HG02571 (cell line): ENCODE measurements around the gene ZNF362.
"Not testable (repeated sequence)": the region's sequence is repeated elsewhere in the genome, so short reads cannot be mapped to it uniquely, and the experiment has no call there.

Source experiments
- ATAC-seq: cut with Tn5 transposase; IDR thresholded peaks from one replicate; pipeline ENCODE4 v1.9.1; 2021; ENCODE audit warnings: mild to moderate bottlenecking, moderate library complexity; ENCODE audit not compliant: unreplicated experiment

ZNF362 gene

DNA sequence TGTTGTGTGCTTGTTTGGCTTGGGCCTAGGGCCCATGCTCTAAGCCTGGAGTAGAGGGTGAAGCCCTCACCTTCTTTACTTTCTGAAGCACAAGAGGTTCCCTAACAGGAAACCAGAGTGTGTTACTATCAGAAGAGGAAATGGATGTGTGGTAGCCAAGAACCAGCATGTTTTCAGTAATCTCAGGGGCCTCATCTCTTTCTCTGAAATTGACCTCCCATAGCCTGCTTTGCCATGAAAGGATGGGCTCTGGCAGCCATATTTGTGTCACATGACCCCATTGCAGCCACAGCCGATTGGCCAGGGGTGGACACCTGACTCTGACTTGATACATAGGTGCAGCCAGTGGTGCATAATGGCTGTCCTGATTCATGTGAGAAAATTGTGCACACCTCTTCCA lies 46.0 kb downstream of the ZNF362 start:
- no peak for ATAC-seq

DNA sequence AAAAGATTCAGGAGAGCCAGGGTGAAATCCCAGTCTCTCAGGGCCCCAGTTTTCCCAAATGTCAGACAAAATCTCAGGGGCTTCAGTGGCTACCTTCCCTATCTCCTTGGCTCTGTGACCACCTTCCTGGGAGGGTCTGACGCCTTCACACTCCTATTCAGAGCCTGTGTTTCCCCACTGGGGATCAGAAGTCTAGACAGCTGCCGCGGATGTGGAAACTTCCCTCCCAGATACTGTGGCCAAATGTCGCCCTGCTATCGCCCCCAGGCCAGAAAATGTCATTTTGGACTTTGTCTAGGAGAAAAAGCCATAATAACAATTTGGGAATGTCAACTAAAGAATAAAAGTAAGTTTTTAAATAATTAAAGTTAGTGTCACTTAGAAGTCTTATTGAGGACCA lies 48.7 kb downstream of the ZNF362 start:
- ATAC-seq, result no peak

DNA sequence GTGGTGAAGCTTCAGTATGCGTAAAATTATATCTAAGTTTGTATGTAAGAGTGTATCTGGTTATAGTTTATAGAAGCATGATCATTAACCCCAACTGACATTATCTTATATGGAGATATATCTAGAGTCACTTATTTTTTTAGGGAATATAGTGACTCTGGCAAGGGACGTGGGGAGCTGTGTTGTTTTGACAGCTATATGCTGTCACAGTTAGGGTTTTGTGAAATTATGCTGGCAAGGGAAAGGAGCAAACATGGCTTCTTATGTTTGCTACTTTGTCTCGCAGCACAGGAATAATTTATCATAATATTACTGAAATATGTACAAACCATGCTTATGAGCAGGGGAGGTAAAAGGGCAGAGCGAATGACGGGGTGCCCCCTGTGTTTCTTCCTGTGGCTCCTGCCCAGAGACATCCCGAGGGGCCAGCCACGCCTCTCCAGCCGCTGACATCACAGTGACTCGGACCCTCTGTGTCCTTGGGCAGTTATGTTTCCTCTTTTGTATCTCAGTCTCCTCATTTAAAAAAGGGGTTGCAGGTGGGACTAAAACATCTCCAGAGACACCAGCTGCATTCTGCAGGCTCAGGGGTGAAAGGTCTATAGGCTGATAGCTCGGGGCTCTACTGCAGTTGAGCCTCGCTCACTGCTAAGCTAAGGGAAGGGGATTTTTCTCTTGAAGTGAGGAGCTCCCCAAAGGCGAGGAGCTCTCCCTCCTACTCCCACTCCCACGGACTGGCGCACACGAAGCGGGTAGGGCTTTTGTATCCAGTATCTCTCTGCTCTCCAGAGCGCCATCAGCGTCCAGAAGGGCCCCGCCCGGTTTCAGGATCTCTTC lies 49.7 kb downstream of the ZNF362 start:
- no peak for ATAC-seq

DNA sequence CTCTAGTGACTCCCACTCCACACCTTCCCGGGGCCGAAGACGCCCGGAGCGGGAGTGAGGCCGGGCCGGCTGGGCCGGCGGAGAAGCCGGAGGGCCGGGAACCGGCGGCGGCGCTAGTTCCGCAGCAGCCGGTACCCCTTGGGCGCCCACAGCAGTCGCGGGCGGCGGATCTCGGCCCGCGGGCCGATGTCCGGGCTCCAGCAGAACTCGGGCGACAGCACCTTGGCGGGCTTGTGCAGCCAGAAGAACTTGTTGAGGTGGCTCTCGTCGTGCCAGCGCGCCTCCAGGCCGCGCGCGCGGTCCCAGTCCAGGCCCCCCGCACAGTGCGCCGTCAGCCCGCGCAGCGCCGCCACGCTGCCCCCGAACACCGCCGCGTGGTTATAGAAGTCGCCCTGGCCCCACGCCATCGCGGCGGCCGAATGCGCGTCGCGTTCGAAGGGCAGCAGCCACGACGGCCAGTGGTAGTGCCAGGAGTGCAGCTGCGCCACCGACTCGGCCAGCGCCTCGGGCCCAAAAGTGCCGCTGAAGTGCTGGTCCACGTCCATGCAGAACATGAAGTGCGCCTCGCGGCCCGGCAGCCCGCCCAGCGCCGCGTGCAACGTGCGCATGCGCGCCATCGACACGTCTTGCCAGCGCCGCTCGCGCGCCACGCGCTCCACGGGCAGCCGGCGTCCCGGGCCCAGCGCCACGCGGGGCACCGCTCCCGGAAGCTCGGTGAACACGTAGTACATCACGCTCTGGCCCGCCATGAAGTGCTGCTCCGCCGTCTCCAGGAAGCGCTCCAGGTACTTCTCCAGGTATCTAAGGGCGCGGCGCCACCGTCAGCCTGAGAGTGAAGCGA lies 50.6 kb downstream of the ZNF362 start:
- no peak for ATAC-seq

DNA sequence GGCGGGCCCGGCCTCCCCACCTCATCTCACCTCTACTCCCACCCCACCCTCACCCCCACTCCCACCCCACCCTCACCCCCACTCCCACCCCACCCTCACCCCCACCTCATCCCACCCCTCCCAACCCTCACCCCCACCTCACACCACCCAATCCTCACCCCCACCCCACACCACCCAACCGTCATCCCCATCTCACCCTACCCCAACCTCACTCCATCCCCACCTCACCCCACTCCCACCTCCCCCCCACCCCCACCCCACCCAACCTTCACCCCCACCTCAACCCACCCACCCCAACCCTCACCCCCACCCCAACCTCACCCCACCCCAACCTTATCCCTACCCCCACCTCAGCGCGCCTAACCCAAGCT lies 51.2 kb downstream of the ZNF362 start:
- ATAC-seq, result no peak

DNA sequence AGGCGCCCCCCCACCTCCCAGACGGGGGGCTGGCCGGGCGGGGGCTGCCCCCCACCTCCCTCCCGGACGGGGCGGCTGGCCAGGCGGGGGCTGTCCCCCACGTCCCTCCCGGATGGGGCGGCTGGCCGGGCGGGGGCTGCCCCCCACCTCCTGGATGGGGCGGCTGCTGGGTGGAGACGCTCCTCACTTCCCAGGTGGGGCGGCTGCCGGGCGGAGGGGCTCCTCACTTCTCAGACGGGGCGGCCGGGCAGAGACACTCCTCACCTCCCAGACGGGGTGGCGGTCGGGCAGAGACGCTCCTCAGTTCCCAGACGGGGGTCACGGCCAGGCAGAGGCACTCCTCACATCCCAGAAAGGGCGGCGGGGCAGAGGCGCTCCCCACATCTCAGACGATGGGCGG lies 53.1 kb downstream of the ZNF362 start:
- ATAC-seq, result not testable (repeated sequence)

DNA sequence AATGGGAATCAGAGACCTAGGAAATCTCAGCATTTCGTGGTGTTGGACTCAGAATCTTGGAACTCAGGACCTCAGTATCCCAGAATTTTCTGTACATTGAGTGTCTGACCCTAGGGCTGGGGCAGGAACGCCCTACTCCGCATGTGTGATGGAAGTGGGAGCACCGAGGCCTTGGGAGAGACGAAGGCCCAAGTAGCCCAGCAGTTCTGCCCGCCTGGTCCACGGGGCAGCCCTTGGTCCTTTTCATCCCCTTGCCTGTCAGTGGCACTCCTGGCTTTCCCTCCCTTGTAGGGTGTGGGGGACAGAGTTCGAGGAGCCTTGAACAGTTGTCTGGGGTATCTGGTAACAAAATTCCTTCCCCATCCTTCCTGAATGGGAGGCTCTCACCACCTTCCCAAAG lies 54.4 kb downstream of the ZNF362 start:
- no peak for ATAC-seq

DNA sequence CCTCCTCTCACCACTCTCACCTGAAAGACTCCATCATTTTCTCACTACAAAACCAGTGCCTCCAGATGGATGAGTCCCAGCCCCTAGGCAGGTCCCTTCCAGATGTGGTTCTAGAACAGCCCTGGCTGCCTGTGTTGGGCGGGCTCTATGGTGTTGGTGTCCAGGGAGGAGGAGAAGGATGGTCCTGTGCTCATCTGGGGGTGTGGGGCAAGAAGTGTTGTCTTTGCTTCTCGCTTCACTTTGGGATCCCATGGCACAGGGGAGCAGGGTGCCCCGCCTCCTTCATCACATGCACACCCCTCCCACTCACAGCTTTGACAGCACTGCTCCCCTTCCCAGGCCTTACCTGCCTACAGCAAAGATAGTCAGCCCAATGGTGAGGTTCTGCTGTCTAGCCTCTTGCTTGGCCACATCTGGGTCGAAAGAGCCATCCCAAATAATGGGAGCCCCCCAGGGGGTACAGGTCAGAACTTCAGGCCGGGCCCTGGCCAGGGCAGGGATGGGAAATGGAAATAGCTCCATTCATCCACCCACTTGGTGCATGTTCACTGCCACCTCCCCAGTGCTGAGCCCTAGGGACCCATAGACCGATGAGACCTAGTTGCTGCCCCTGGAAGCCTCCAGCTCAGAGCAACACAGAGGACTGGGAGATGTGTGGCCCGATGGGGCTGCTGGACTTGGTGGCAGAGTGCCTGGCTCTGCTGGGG lies 55.6 kb downstream of the ZNF362 start:
- no peak for ATAC-seq

DNA sequence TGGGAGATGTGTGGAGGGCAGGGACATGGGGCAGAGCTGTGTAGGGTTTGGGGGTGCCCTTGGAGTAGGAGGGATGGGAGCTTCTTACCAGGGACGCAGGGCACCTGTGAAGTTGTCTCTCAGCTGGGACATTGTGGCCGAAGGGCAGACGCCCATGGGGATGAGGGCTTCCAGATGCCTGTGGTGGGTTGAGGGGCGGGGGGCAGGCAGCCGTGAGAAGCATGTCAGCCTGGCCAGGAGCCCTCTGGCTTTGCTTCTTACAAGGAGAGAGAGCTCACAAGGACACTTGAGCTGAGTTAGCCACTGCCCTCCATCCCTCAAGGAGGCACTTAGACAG lies 56.1 kb downstream of the ZNF362 start:
- no peak for ATAC-seq

DNA sequence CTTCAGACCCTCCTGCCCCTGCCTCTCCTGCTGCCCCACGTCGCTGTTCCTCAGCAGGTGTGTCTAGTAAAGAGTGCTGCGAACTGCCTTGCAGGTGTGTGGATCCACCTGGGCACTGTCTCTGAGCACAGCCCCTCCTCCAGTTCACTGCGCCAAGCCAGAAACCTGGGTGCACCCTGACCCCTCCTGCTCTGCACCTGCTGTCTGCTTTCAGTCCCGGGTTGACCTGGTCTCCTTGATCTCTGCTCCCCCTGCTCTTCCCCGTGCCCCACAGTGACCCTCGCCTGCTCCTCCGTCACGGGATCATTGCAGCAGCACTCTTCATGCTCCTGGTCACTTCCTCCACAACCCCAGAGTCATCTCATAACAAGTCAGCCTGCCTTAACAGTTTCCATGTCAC lies 58.1 kb downstream of the ZNF362 start:
- no peak for ATAC-seq

DNA sequence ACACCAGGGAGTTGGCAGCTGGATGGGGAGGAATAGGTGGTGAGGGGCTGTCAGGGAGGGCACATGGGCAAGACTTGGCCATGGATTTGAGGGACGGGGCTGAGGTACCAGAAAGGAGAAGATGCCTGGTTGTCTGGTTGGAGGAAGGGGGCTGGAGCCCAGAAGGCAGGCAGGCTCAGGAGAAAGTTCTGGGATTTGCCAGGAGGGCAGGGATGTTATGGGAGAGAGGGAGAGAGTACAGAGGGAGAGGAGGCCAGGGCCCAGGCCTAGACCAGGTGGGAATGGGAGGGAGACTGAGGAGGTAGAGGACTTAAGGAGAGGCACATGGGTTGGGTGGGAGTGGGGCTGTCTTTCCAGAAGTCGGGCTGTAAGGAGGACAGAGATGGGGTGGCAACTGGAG lies 60.3 kb downstream of the ZNF362 start:
- no peak for ATAC-seq

DNA sequence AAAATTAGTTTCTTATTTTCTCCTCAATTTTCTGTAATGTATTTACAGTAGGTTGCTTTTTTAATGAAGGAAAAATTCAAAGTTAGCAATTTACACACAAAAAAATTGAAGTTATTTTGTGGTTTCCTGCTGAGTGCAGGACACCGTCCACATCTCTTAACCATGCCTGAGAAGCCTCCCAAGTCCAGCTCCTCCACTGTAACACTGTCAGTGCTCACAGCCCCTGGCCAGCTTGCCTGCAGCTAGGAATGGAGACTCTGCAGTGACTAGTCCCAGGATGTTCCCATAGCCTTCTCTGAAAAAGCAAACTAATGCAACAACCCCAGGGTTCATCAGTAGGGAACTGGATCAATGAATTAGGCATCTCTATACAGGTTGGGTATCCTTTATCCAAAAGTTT lies 61.1 kb downstream of the ZNF362 start:
- no peak for ATAC-seq

DNA sequence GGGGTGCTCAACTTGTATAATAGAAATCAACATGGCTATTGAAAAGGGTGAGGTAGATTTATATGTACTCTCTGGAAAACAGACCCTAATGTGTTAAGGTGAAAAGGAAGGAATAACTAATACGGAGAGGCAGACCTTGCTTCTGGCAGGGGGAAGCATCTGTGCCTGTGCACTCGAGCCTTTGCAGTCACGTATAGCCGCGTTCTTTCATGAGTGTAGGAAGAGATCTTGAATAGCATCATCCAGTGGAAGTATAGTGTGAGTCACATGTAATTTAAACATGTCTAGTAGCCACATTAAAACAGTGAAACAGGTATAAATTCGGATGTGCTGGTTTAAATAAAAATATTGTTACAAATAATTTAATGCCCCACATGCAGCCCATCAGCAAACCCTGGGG lies 61.7 kb downstream of the ZNF362 start:
- no peak for ATAC-seq

DNA sequence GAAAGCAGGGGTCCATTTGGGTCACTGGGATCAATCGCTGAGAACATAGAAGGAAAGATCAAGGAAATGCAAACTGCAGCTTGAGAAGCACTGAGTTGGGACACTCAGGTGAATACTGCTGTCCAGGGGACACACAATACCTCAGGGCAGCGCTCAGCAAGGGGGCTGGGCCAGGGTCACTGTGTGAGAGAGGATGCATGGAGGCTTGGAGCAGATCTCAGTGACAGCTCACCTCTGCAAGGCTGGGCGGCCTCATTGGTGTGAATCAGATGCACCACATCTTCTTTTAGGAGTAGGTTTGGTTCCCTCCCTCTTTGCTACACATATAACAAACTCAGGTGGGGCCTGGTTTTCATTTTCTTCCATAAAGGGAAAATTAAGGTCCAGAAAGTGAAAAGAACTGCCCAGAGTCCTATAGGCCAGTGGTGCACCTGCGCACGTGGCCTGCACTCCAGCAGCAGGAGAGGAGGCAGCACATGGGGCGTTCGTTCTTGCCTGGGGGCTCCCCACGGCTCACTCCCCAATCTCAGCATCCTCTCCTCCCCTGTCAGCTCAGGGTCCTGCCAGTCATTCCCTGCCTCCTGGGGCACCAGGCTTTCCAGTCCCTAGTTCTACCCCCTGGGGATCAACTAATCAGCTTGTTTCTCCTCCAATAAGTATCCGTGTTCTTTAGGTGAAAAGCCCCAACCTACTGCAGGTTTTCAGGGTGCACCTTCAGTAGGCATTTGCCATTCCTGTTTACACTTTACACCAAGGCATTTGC lies 63.1 kb downstream of the ZNF362 start:
- ATAC-seq, result no peak

DNA sequence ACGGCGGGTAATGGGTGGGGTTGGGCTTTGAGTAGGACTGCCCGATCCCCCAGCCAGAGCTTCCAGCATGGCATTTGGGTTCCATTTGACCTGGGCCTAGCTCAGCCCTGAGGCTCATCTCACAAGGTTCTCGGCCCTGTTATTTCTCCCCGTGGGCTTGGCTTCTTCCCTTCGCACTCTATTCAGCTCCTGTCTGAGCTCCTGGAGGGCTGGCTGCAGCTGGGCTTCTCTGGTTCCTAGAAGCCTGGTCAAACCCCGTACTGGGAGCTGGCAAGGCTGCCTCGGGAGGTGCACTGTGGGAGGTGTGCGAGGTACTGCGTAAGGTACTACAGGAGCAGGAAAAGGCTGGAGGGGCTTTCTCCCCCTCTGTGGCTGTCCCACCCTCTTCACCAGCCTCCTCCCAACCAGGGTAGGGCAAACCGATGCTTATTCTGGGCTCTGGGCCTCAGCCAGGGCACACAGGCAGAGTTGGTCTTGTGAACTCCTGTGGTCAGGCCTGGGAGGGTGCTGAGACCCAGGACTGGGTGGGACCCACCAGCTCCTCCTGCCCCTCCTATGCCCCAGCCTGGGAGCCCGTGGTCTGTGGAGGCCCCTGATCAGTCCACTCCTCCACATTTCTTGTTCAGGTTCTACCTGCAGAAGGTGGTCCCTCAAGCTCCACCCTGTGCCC lies 63.8 kb downstream of the ZNF362 start:
- no peak for ATAC-seq

DNA sequence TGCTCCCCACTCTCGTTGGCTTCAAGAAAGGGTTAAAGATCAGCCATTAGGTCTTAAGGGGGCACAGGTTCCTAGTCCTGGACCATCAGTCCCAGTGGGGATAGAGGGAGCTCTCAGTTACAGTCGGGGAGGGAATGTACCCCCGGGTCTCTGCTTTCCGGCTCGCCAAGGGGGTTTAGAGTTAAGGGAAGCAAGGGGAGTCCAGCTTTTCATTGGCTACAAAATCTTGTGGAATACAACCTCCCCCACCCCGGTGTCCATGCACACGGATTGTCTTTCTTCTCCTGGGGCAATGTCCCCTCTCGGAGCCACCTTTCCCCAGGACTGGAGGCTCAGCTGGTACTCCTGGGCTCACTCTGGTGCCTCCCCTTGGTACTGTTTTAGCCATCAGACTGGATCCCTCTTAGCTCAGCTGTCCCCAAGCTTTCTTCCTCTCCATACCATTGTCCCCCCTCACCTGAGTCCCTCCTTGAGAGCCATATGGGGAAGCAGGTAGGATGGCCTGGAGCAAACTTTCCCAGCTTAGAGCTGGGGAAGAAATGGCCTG lies 64.4 kb downstream of the ZNF362 start, which contains the start of gene A3GALT2:
Gene A3GALT2 (minus strand): TSS at position 480 of the 547 bp plus-strand sequence. CDS start 0 bp downstream, at position 480.
- ATAC-seq, result no peak

DNA sequence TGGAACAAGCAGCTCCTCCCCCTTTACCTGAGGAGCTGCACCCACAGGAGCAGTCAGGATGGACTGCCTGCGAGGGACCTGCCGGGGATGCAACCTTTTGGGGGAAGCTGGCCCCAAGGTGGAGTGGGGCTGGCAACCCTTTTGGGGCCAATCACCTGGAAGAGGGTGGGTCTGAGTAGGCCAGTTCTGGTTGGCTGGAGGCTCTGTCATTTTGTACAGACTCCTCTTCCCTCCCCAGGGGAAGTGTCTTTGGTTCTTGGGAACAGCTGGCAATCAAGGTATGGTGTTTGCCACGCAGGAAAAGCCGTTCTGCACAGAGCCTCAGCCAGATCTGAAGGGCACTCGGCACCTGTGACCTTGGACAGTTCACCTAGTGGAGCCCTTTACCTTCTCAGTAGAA lies 64.9 kb downstream of the ZNF362 start:
- ATAC-seq, result no peak

DNA sequence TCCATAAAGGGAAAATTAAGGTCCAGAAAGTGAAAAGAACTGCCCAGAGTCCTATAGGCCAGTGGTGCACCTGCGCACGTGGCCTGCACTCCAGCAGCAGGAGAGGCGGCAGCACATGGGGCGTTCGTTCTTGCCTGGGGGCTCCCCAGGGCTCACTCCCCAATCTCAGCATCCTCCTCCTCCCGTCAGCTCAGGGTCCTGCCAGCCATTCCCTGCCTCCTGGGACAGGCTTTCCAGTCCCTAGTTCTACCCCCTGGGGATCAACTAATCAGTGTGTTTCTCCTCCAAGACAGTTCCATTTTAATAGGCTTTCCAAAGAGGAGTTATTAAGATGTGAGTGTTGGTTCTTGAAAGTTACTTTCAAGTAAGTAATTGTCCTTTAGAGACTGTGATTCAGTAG lies 65.8 kb downstream of the ZNF362 start:
- ATAC-seq, result no peak

DNA sequence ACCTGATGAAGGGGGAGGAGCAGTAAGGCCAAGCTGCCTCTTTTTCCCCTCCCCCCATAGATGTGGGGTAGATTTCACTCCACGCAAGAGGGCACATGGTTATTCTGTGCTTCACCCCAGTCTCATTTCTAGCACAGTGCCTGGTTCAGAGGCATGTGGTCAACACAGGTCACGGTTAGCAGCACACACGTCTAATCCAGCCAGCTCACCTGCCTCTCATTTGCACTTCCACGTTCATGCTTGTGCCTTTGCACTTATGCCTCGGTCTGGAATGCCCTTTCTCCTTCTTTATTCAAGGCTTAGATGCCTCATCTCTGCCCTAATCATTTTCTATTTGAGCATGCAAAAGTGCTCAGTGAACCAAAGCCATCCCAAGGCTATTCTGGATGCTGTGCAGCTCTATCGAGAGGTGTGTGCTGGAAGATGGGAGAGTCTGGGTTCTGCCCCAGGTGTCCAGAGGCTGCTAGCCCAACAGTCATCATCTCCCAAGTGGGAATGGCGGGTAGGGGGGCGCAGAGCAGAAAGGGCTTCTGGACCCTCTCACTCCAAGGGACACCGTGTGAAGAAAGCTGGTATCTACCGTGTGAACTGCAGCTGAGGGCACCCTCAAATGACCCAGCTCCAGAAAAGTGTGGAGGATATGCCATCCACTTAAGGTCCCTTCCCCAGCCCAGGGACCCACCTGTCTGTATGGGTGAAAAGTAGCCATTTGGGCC lies 66.7 kb downstream of the ZNF362 start:
- ATAC-seq, result no peak
